GM18861 (cell line): ENCODE data around the gene EML4.
A peak's percentile ranks its signal among the peaks of the same experiment; 100 is the strongest.
"Not testable (repeated sequence)": the region's sequence is repeated elsewhere in the genome, so short reads cannot be mapped to it uniquely, and the experiment has no call there.

Experiments used
- ATAC-seq: cut with Tn5 transposase; IDR thresholded peaks from one replicate; pipeline ENCODE4 v1.9.1; 2021; ENCODE audit not compliant: unreplicated experiment

EML4 gene

DNA sequence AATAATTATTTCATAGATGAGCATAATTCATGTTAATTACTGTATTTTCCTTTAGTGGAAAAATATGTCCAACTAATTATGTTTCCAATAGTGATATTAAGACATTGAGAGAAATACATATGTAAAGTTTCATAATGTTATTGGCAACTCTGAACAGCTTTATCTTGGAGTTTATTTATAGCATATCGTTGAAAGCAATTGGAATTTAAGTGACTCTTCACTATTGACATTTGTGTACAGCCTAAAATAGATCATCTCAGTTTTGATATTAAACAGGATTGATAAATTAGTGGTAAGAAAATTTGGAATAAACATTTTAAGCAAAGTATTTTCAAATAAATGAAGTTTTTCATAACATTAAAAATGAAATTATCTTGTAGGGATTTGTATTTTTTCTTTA, 79.7 kb downstream of the EML4 start:
- ATAC-seq = no peak

GRCh38 chr2:42249284-42249683, 80.1 kb downstream of the EML4 start:
- ATAC-seq = no peak

- ATAC-seq = no peak
These were observed 80.7 kb downstream of the EML4 start for GRCh38 chr2:42249887-42250286.

DNA sequence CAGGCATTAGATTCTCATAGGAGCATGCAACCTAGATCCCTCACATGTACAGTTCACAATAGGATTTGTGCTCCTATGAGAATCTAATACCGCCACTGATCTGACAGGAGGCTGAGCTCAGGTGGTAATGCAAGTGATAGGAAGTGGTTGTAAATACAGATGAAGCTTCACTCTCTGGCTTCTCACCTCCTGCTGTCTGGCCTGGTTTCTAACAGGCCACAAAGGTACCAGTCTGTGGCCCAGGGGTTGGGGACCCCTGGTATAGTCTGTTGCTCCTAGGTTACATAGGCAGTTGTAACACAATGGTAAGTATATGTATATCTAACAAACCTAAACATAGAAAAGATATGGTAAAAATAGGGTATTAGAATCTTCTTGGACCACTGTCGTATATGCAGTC, 81.8 kb downstream of the EML4 start:
- ATAC-seq = no peak

DNA sequence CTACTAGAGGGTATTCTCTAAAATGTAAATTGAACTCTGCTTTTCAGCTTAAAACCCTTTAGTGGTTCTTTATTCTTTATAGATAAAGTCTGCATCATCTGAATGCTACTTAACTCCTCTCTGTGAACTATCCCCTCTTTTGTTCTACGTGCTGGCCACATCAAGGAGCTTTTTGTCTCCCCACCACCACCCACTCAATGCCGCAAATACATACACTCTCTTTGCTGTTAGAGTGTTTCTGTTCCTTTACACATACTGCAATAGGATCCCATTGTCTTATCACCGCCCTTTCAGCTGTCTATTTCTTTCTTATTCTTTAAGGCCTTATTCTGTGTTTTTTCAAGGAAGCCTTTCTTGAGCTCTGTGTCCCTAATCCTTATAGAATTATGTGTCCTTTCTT, 83.3 kb downstream of the EML4 start:
- no peak for ATAC-seq

GRCh38 chr2:42254186-42254895, 85.2 kb downstream of the EML4 start:
- no peak for ATAC-seq

DNA sequence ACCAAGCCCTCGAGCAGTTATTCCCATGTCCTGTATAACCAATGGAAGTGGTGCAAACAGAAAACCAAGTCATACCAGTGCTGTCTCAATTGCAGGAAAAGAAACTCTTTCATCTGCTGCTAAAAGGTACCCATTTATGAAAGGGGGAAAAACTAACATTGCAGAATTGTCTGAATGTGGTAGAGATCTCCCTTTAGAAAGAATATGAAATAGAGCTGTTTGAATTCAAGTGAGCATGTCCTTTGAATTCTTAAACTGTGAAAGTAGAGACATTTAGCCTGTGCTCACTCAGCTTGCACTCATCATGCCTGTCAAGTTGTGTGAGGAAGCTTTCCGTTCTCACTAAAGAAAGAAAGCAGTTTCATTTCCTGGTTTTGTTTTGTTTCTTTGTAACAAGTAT, 87.4 kb downstream of the EML4 start:
- peak; percentile 80 for ATAC-seq

DNA sequence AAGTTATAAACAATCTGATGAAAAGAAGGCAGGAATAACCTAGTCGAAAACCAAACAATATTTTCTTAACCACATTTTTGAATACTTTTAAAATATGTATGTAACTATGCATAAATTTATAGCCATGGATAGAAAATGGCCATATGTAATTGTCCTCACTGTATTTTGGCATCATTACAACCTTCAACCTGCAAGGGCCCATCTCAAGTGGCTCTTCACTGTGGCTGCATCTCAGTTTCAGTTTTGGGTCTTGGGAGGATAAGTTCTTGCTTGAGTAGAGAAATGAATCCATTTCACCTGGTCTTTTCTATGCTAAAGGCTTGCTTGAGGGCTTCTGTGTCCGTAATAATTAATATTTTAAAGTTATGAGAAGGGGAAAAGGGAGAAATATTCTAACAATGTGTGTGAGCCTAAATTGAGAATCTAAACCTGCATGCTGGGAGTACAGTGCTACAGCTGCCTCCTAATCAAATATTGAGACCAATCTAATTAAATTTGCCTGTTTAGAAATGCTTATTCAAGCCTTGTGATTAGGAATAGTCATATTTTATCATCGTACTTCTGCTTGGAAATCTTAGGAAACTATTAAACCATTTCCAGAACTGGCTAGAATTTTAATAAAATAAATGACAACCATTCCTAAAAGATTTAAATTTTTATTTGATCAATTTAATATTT, 92.5 kb downstream of the EML4 start:
- ATAC-seq = no peak

- no peak for ATAC-seq
These were observed 97.1 kb downstream of the EML4 start for GRCh38 chr2:42266236-42266635.

GRCh38 chr2:42267530-42267929, 98.4 kb downstream of the EML4 start:
- no peak for ATAC-seq

DNA sequence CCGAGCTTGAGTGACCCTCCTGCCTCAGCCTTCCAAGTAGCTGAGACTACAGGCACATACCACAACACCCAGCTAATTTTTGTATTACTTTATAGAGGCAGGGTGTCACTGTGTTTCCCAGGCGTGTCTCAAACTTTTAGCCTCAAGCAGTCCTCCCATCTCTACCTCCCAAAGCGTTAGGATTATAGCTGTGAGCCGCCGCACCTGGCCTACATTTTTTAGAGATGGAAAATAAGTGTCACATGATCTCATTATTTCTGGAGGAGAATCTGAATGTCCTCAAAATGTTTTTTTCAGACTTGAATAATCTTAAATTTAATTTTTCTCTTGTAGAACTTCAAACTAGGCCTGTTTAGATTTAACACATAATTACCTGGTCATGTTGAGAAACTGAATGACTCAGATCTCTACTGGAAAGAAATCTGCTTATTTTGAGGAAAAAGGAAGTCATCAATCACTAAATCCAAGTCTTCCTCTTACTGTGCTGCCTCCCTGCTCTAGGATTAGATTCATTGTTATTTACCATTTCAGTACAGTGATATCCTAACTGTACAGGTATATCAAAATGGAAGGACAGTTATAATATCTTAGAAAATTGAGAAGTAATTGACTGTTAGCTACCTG, 99.5 kb downstream of the EML4 start:
- no peak for ATAC-seq

DNA sequence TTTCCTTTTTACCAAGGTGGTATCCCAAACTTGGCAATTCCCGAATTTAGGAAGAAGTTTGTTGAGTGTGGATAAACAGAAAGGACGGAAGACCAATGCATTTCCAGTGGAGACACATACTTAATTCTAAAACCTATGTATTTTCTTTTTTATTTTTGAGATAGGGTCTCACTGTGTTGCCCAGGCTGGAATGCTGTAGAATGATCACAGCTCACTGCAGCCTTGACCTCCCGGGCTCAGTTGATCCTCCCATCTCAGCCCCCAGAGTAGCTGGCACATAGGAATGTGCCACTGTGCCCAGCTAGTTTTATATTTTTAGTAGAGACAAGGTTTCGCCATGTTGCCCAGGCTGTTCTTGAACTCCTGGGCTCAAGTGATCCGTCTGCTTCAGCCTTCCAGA, 101.6 kb downstream of the EML4 start:
- ATAC-seq = no peak

DNA sequence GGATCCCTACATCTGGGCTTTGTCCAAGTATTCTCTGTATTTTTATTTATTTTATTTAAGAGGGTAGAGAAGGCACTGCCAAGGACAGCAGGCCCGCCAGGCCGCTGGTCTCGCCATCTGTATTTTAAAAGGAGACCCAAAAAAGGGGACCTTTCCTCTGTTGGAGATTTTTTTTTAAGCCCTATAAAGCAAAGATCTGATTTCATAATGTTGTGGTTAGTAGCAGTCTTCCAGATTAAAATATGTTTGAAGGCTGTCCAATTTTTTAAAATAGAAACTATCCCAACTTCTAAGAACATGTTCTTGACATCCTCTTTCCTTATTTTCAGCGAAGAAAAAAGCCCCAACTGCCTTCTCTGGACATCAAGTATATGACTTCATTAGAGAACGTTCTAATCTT, 102.1 kb downstream of the EML4 start:
- not testable (repeated sequence) for ATAC-seq

DNA sequence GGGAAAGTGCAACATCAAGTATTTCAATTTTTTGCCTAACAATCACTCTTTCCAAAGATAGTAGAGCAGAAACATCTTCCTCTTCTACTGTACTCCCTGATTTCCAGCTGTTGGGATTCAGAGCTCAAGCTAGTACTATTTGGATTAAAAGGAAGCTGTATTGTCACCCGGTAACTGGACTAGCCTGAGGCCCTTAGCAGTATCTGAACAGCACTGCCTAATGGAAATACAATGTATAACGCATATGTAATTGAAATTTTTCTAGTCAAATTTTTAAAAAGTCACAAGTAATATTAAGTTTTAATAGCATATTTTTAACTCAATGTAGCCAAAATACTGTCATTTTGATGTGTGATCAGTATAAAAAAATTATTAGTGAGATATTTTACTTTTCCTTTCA, 105.7 kb downstream of the EML4 start:
- ATAC-seq = no peak

DNA sequence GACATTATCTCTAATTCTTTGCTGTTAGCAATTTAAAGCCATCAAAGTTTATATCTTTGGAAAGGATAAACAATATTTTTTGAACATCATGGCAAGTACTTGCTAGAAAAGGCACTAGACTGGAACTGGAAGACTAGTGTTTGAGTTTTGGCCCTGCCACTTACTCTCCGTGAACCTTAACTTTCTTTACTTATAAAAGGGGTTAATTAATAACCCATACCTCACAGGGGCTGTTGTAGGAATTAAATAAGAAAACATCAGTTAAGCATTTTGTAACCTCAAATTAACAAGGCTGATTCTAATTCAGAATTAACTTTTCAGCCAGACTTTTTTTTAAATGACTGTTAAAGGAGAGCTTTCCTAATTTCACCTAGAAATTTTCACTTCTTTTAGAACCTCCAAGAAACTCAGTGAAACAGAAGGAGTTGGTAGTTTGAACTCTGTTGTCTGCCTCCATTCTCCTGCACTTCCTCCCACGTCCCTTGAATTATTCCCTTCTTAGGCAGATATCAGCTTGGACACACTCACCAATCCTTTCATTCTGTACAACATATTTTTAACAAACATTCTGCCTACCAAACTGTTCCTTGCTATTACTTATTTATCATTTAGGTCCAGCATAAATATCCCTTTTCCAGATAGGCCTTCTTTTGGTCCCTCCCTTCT, 112.4 kb downstream of the EML4 start:
- ATAC-seq = no peak

DNA sequence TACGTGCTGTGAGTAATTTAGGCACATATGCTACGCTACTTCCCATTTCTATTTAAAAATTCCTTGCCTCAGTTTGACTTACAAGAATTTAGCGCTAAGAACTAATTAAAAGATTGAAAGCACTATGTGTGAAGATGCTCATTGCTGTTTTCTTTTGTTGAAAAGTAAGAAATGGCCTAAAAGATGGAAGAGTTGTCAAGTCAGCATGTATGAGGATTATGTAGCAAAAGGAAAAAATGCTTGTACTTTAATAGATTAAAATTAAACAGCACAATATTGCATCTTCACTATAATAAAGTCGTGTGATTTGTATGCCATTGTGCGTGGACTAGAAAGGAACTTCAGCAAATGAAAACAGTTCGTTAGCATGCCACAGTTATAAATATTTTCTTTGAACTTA, 114.9 kb downstream of the EML4 start:
- ATAC-seq = no peak

DNA sequence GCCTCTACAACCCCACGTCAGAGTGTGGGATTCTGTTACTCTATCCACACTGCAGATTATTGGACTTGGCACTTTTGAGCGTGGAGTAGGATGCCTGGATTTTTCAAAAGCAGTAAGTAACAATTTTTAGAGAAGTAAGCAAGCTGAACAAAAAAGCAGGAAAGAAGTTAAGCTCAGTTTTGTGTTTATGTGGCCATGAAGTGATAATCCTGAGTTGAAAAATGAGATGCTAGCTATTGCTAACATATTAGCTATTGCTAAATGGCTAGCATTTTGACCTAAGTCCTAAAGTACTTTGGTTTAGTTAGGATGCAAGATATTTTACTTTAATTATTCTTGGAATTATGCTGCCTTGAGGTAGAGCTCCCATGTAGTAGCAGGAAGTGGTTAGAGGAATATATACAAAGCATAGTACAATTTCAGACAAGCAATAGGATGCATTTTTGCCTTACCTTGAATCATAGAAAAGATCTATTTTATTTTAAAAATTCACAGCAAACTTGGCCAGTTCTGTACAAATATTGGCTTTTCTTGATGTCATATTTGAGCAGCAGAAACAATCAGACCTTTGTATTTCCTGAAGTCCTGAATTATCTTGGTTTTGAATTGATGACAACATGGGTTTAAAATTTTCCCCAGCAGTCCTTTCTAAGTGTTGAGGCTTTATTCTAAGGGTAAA, 117.3 kb downstream of the EML4 start:
- ATAC-seq = no peak

DNA sequence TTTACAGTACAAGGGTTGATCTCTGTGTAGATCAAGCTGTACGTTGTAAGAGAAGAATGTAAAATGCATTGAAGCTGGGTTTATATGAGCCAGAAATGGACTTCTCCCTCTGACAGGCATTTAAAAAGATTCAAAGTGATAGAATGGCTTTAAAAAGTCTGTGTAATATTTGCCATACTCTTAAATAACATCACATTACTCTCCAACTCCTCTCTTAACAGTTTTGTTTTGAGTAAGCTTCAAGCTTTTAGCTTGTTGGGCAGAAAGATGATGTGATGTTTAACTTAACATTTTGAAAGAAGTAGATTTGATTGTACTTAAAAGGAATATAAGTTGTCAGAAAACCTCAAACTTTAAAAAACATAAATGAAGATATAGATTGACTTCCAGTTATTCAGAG, 119.7 kb downstream of the EML4 start:
- ATAC-seq = no peak

GRCh38 chr2:42289222-42289621, 120.1 kb downstream of the EML4 start:
- no peak for ATAC-seq

- no peak for ATAC-seq
These were observed 120.9 kb downstream of the EML4 start for GRCh38 chr2:42290005-42290404.

DNA sequence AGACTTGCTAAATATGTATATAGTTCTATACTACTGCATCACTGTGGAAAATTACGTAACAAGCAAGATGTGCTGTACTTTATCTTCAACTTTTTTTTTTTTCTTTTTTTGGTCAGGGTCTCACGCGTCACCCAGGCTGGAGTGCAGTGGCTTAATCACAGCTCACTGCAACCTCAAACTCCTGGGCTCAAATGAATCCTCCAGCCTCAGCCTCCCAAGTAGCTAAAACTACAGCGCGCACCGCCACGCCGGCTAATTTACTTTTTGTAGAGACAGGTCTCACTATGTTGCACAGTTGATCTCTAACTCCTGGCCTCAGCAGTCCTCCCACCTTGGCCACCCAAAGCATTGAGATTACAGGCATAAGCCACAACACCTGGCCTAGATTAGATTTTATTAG, 123.9 kb downstream of the EML4 start:
- ATAC-seq = no peak
